Activated CD8-positive, alpha-beta memory T cell treated with anti-CD3 and anti-CD28 coated beads, Interleukin-2, amount 50 U/mL, for 24 hours (primary cell): ENCODE measurements around the gene LRMDA.

Source experiments
- DNase-seq: peaks from one replicate; pipeline ENCODE4 v3.0.0-alpha.2; 2020; ENCODE audit errors: extremely low read depth

LRMDA gene

GRCh38 chr10:75825235-75825634, 393.8 kb downstream of the LRMDA start:
- no peak for DNase-seq

GRCh38 chr10:75825661-75826060, 394.2 kb downstream of the LRMDA start:
- DNase-seq: no peak

GRCh38 chr10:75826846-75827245, 395.4 kb downstream of the LRMDA start:
- no peak for DNase-seq

GRCh38 chr10:75827587-75828021, 396.2 kb downstream of the LRMDA start:
- DNase-seq: no peak

GRCh38 chr10:75828413-75828812, 397.0 kb downstream of the LRMDA start:
- no peak for DNase-seq

GRCh38 chr10:75836064-75836463, 404.6 kb downstream of the LRMDA start:
- no peak for DNase-seq

- DNase-seq: no peak
These were observed 407.1 kb downstream of the LRMDA start for GRCh38 chr10:75838486-75838885.

- no peak for DNase-seq
These were observed 407.6 kb downstream of the LRMDA start for GRCh38 chr10:75839020-75839419.

GRCh38 chr10:75841266-75841665, 409.8 kb downstream of the LRMDA start:
- no peak for DNase-seq

GRCh38 chr10:75845176-75845947, 413.9 kb downstream of the LRMDA start:
- DNase-seq: no peak

GRCh38 chr10:75847477-75847876, 416.1 kb downstream of the LRMDA start:
- DNase-seq: no peak

GRCh38 chr10:75851580-75852345, 420.3 kb downstream of the LRMDA start:
- DNase-seq: no peak

GRCh38 chr10:75852851-75853484, 421.5 kb downstream of the LRMDA start:
- DNase-seq: no peak

- DNase-seq: no peak
These were observed 425.9 kb downstream of the LRMDA start for GRCh38 chr10:75857269-75857846.

- DNase-seq: no peak
These were observed 426.5 kb downstream of the LRMDA start for GRCh38 chr10:75857896-75858295.

- no peak for DNase-seq
These were observed 426.9 kb downstream of the LRMDA start for GRCh38 chr10:75858339-75858738.

GRCh38 chr10:75859141-75859540, 427.7 kb downstream of the LRMDA start:
- DNase-seq: no peak

GRCh38 chr10:75860009-75860408, 428.6 kb downstream of the LRMDA start:
- no peak for DNase-seq

- DNase-seq: no peak
These were observed 430.2 kb downstream of the LRMDA start for GRCh38 chr10:75861582-75861981.

- no peak for DNase-seq
These were observed 431.5 kb downstream of the LRMDA start for GRCh38 chr10:75862935-75863334.

GRCh38 chr10:75864717-75865116, 433.3 kb downstream of the LRMDA start:
- DNase-seq: no peak
